HepG2 (cell line): ENCODE measurements around the gene FAM120AOS. TPM values are rescaled to one million over a fixed set of nuclear protein-coding genes. Genes with fewer than 3 reads are reported as not detected.
A peak's percentile ranks its signal among the peaks of the same experiment; 100 is the strongest.

Source experiments
- CREB1 ChIP-seq, 2 experiments: fragments of 450-650 bp in 1 of 2; IDR thresholded peaks; 2 replicates each; pipeline ENCODE4 v1.6.1; 2016 to 2017; ENCODE audit warnings: control low read depth in 1 of 2, mild to moderate bottlenecking in 1 of 2, missing compliant biosample characterization in 1 of 2, missing genetic modification characterization in 1 of 2
- EED ChIP-seq: sonication (generic); formaldehyde crosslinking; IDR thresholded peaks from 2 replicates; pipeline ENCODE4 v1.5.0; 2020; ENCODE audit warnings: mild to moderate bottlenecking, missing genetic modification reagents
- GABPA ChIP-seq, 2 experiments: IDR thresholded peaks; 2 replicates each; pipeline ENCODE4 v1.6.1; 2011 to 2016; ENCODE audit warnings: low read depth in 2 of 2, low read length in 1 of 2, missing biosample characterization in 1 of 2, missing genetic modification characterization in 1 of 2
- KAT8 ChIP-seq: IDR thresholded peaks from 2 replicates; pipeline ENCODE4 v1.6.1; 2016; ENCODE audit warnings: missing genetic modification reagents, missing compliant biosample characterization
- KLF11 ChIP-seq: IDR thresholded peaks from 2 replicates; pipeline ENCODE4 v1.6.1; 2016; ENCODE audit warnings: missing compliant biosample characterization
- KLF15 ChIP-seq: sonication (generic); formaldehyde crosslinking; IDR thresholded peaks from 2 replicates; pipeline ENCODE4 v1.8.1; 2023; ENCODE audit warnings: borderline replicate concordance, mild to moderate bottlenecking, inconsistent platforms, missing genetic modification reagents, mixed read lengths
- KLF16 ChIP-seq, 2 experiments: sonication (generic) in 1 of 2; formaldehyde crosslinking in 1 of 2; IDR thresholded peaks; 2 replicates each; pipeline versions ENCODE4 v1.6.1 to v1.8.0; 2016 to 2023; ENCODE audit warnings: missing genetic modification reagents in 2 of 2, missing compliant biosample characterization in 1 of 2
- LRRFIP1 ChIP-seq: sonication (generic); formaldehyde crosslinking; conservative IDR thresholded peaks from 2 replicates; pipeline ENCODE4 v1.4.0; 2020; ENCODE audit warnings: missing genetic modification reagents
- NFYC ChIP-seq: IDR thresholded peaks from 2 replicates; pipeline ENCODE4 v1.6.1; 2016; ENCODE audit warnings: missing genetic modification reagents, missing compliant biosample characterization
- NR2F2 ChIP-seq: IDR thresholded peaks from 2 replicates; pipeline ENCODE4 v1.6.1; 2012; ENCODE audit warnings: low read depth, inconsistent platforms, borderline replicate concordance
- PHF21A ChIP-seq: sonication (generic); formaldehyde crosslinking; IDR thresholded peaks from 2 replicates; pipeline ENCODE4 v1.5.0; 2020; ENCODE audit warnings: mild to moderate bottlenecking, missing genetic modification reagents
- PHF8 ChIP-seq: sonication (generic); formaldehyde crosslinking; IDR thresholded peaks from 2 replicates; pipeline ENCODE4 v1.5.0; 2020; ENCODE audit warnings: missing genetic modification reagents
- POLR2A ChIP-seq, 2 experiments: IDR thresholded peaks; 2 replicates each; pipeline ENCODE4 v1.6.1; 2011; ENCODE audit warnings: low read depth in 2 of 2, low read length in 2 of 2, mild to moderate bottlenecking in 1 of 2, moderate library complexity in 1 of 2; ENCODE audit not compliant: insufficient read depth in 1 of 2
- RAD21 ChIP-seq: fragments of 450-650 bp; formaldehyde crosslinking; IDR thresholded peaks from 2 replicates; pipeline ENCODE4 v1.5.0; 2020; ENCODE audit warnings: mild to moderate bottlenecking
- SIN3A ChIP-seq: IDR thresholded peaks from 2 replicates; pipeline ENCODE4 v1.6.1; 2011; ENCODE audit warnings: low read depth, mild to moderate bottlenecking, control low read depth, low read length, borderline replicate concordance
- SRSF4 ChIP-seq: fragments of 200-400 bp; formaldehyde crosslinking; IDR thresholded peaks from one replicate; pipeline ENCODE4 v1.6.1; 2018; ENCODE audit warnings: mild to moderate bottlenecking, low read depth, low read length, moderate library complexity; ENCODE audit not compliant: poor library complexity, severe bottlenecking
- TBL1XR1 ChIP-seq: fragments of 150-350 bp; IDR thresholded peaks from 2 replicates; pipeline ENCODE4 v1.6.1; 2014; ENCODE audit warnings: borderline replicate concordance, low read length; ENCODE audit not compliant: partially characterized antibody
- THAP11 ChIP-seq: IDR thresholded peaks from 2 replicates; pipeline ENCODE4 v1.6.1; 2016; ENCODE audit warnings: missing biosample characterization, missing genetic modification reagents
- ZFY ChIP-seq: sonication (generic); formaldehyde crosslinking; IDR thresholded peaks from 2 replicates; pipeline ENCODE4 v1.4.0; 2020; ENCODE audit warnings: missing genetic modification reagents
- ZNF136 ChIP-seq: sonication (generic); formaldehyde crosslinking; IDR thresholded peaks from 2 replicates; pipeline ENCODE4 v1.8.1; 2022; ENCODE audit warnings: low read depth, mild to moderate bottlenecking, moderate library complexity, missing genetic modification reagents
- ZNF160 ChIP-seq: sonication (generic); formaldehyde crosslinking; IDR thresholded peaks from 2 replicates; pipeline ENCODE4 v1.8.0; 2022; ENCODE audit warnings: mild to moderate bottlenecking, inconsistent platforms, missing genetic modification reagents
- ZNF292 ChIP-seq: sonication (generic); formaldehyde crosslinking; IDR thresholded peaks from 2 replicates; pipeline ENCODE4 v1.8.1; 2022; ENCODE audit warnings: mild to moderate bottlenecking, low read depth, missing genetic modification reagents, borderline replicate concordance
- ZNF296 ChIP-seq: sonication (generic); formaldehyde crosslinking; conservative IDR thresholded peaks from 2 replicates; pipeline ENCODE4 v1.5.0; 2020; ENCODE audit warnings: mild to moderate bottlenecking, missing genetic modification reagents
- ZNF460 ChIP-seq: sonication (generic); formaldehyde crosslinking; IDR thresholded peaks from 2 replicates; pipeline ENCODE4 v1.5.1; 2020; ENCODE audit warnings: missing genetic modification reagents, mild to moderate bottlenecking, borderline replicate concordance
- ZNF775 ChIP-seq: sonication (generic); formaldehyde crosslinking; IDR thresholded peaks from 2 replicates; pipeline ENCODE4 v1.4.0; 2020; ENCODE audit warnings: missing genetic modification reagents, mild to moderate bottlenecking, moderate library complexity, borderline replicate concordance
- ZNF780A ChIP-seq: sonication (generic); formaldehyde crosslinking; IDR thresholded peaks from 2 replicates; pipeline ENCODE4 v1.8.0; 2022; ENCODE audit warnings: mild to moderate bottlenecking, missing genetic modification reagents, moderate library complexity
- ZNF788 ChIP-seq: sonication (generic); formaldehyde crosslinking; IDR thresholded peaks from 2 replicates; pipeline ENCODE4 v1.5.0; 2020; ENCODE audit warnings: mild to moderate bottlenecking, missing genetic modification reagents, borderline replicate concordance
- polyA plus RNA-seq, 8 experiments: library from polyadenylated mRNA; depleted of rRNA in 3 of 8; stranded (reverse) in 7 of 8; unstranded in 1 of 8; fragments of >200 nt; fragmentation: Illumina TruSeq in 4 of 8; extraction: Trizol in 4 of 8; gene quantifications; 2 replicates each; pipeline versions ENCODE4 v1.2.1 to v1.2.3, GENCODE V29; 2011 to 2016; ENCODE audit warnings: low read depth in 4 of 8, missing spikeins in 1 of 8, mixed read lengths in 1 of 8; ENCODE audit not compliant: insufficient read depth in 1 of 8
- total RNA-seq, 5 experiments: library from RNA; depleted of rRNA; stranded (reverse); fragments of >200 nt; fragmentation: Illumina TruSeq; extraction: Trizol; gene quantifications; 2 replicates each; pipeline ENCODE4 v1.2.3, GENCODE V29; 2016; ENCODE audit warnings: low read depth in 1 of 5
- TF ChIP-seq, protein P1 (sequence below): sonication (generic); formaldehyde crosslinking; IDR thresholded peaks from 2 replicates; pipeline ENCODE4 v1.8.1; 2023; ENCODE audit warnings: mild to moderate bottlenecking, moderate library complexity, missing genetic modification reagents

The FAM120AOS gene
- total and polyA plus RNA-seq, 2 of the 13 experiments (the other 11 are each of a cell fraction or from before 2014, with no cell fraction given) = 28.2 to 34.6 TPM

GRCh38 chr9:93453047-93453914 is at the start of gene FAM120AOS (continued):
- TF ChIP-seq LRRFIP1 (CRISPR knock-in tag) = no peak
- TF ChIP-seq ZNF160 (CRISPR knock-in tag) = no peak
- TF ChIP-seq ZNF460 (CRISPR knock-in tag) = no peak
- TF ChIP-seq PHF8 (CRISPR knock-in tag) = 0 out of 2 replicates have a peak, but pooled peaks have one; percentile 16
- no peak for TF ChIP-seq CREB1 (IDR thresholded peaks at IDR 0.05)
- peak; percentile 69 for TF ChIP-seq CREB1 (CRISPR knock-in tag; IDR thresholded peaks at IDR 0.05)
- 0 out of 2 replicates have a peak, but pooled peaks have one; percentile 41 for TF ChIP-seq SIN3A
- no peak for TF ChIP-seq NR2F2
- TF ChIP-seq ZNF296 (CRISPR knock-in tag) = no peak
- TF ChIP-seq, protein P1, sequence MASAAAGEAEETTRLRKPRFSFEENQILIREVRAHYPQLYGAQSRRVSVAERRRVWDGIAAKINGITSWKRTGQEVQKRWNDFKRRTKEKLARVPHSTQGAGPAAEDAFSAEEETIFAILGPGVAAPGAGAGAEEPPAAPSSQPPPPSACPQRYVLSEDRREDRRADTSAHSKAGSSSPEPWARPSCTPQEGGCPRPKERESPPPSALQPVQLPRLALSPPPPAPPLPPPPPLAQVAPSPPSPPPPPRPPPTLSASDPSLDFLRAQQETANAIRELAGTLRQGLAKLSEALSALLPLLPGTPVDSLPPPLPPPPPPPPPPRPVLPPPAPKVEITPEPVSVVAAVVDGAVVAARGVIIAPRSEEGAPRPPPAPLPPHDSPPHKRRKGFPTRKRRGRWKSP (CRISPR knock-in tag) = no peak
- no peak for TF ChIP-seq ZNF292
- TF ChIP-seq PHF21A = 0 out of 2 replicates have a peak, but pooled peaks have one; percentile 45
- TF ChIP-seq ZFY = no peak
- TF ChIP-seq ZNF136 (CRISPR knock-in tag) = no peak
- TF ChIP-seq KLF15 = no peak
- TF ChIP-seq EED = no peak
- no peak for TF ChIP-seq KLF11 (CRISPR knock-in tag)
- TF ChIP-seq TBL1XR1 = no peak
- no peak for TF ChIP-seq ZNF780A (CRISPR knock-in tag)
- TF ChIP-seq ZNF775 (CRISPR knock-in tag) = no peak
- TF ChIP-seq NFYC (CRISPR knock-in tag) = peak; percentile 95
- no peak for TF ChIP-seq SRSF4
- TF ChIP-seq KAT8 (CRISPR knock-in tag) = peak; percentile 66; the same call in 1 of the 2 replicates
- no peak for TF ChIP-seq ZNF788 (CRISPR knock-in tag)
- TF ChIP-seq KLF16 (CRISPR knock-in tag; IDR thresholded peaks at IDR 0.05) = no peak
- TF ChIP-seq RAD21 (CRISPR knock-in tag) = no peak
- TF ChIP-seq GABPA (IDR thresholded peaks at IDR 0.05; ENCODE audit: low read depth, low read length) = peak; percentile 80
- TF ChIP-seq GABPA (CRISPR knock-in tag; IDR thresholded peaks at IDR 0.05; ENCODE audit: low read depth) = peak; percentile 96
- peak; percentile 5 to 57; a peak in 2 of 4 replicates for TF ChIP-seq POLR2A (IDR thresholded peaks at IDR 0.05; ENCODE audit: insufficient read depth in 1 of 2, low read depth in 2 of 2, low read length in 2 of 2)
- peak; percentile 67 for TF ChIP-seq THAP11 (CRISPR knock-in tag)
